KMS-11 (cell line): ENCODE results near the gene TMEM63B.

ENCODE experiments used
- H2AFZ ChIP-seq: fragments of 200-600 bp; sonication (generic); 2 replicates; pipeline ENCODE4 v1.6.1; 2016; ENCODE audit warnings: antibody characterized with exemption, mixed run types, low read depth
- H3K27ac ChIP-seq: fragments of 200-600 bp; sonication (generic); 2 replicates; pipeline ENCODE4 v1.6.1; 2016; ENCODE audit warnings: mild to moderate bottlenecking, mixed run types
- H3K27me3 ChIP-seq: fragments of 200-600 bp; sonication (generic); 2 replicates; pipeline ENCODE4 v1.6.1; 2017; ENCODE audit warnings: mild to moderate bottlenecking, low read depth, mixed run types, moderate library complexity; ENCODE audit not compliant: insufficient read depth
- H3K36me3 ChIP-seq: fragments of 200-600 bp; sonication (generic); 2 replicates; pipeline ENCODE4 v1.6.1; 2017; ENCODE audit warnings: mild to moderate bottlenecking, mixed run types; ENCODE audit not compliant: insufficient read depth
- H3K4me1 ChIP-seq: fragments of 200-600 bp; sonication (generic); 2 replicates; pipeline ENCODE4 v1.6.1; 2016; ENCODE audit warnings: mild to moderate bottlenecking, low read depth, mixed run types; ENCODE audit not compliant: poor library complexity, severe bottlenecking
- H3K4me2 ChIP-seq: fragments of 200-600 bp; sonication (generic); 2 replicates; pipeline ENCODE4 v1.7.0; 2016; ENCODE audit warnings: mild to moderate bottlenecking, mixed run types
- H3K4me3 ChIP-seq: fragments of 200-600 bp; sonication (generic); IDR thresholded peaks from 2 replicates; pipeline ENCODE4 v1.6.1; 2017; ENCODE audit warnings: low read depth, low read length, mixed read lengths; ENCODE audit not compliant: insufficient read depth
- H3K79me2 ChIP-seq: fragments of 200-600 bp; sonication (generic); 2 replicates; pipeline ENCODE4 v1.6.1; 2016; ENCODE audit warnings: low read depth, mixed run types; ENCODE audit not compliant: insufficient read depth
- H3K9ac ChIP-seq: fragments of 200-600 bp; sonication (generic); 2 replicates; pipeline ENCODE4 v1.6.1; 2016; ENCODE audit warnings: mild to moderate bottlenecking, mixed run types
- H4K20me1 ChIP-seq: fragments of 200-600 bp; sonication (generic); 2 replicates; pipeline ENCODE4 v1.6.1; 2016; ENCODE audit warnings: mild to moderate bottlenecking, mixed run types; ENCODE audit not compliant: insufficient read depth
- CTCF ChIP-seq: fragments of 200-600 bp; sonication (generic); conservative IDR thresholded peaks from 2 replicates; pipeline ENCODE4 v1.6.1; 2017; ENCODE audit warnings: low read depth, mild to moderate bottlenecking, antibody characterized with exemption, low read length, moderate library complexity, mixed read lengths

Gene TMEM63B

GRCh38 chr6:44198684-44199083, 71.3 kb downstream of the TMEM63B start:
- Histone ChIP-seq H3K36me3 (no peaks in the 10 kb centered on the region), H3K4me2 (no peak overlapping the region), H3K79me2 (no peaks in the 10 kb centered on the region), H3K27me3 (no peaks in the 10 kb centered on the region), H3K4me3 (no peak overlapping the region), H3K9ac (no peak overlapping the region), H3K27ac (no peak overlapping the region), H4K20me1 (no peaks in the 10 kb centered on the region), H2AFZ (no peak overlapping the region), H3K4me1 (no peaks in the 10 kb centered on the region)
- no peak for TF ChIP-seq CTCF

- no peak overlapping the region for H3K9ac ChIP-seq
- H3K4me1 ChIP-seq: no peaks in the 10 kb centered on the region
- no peak overlapping the region for H3K27ac ChIP-seq
- H3K36me3 ChIP-seq: no peaks in the 10 kb centered on the region
- no peak for TF ChIP-seq CTCF
- no peaks in the 10 kb centered on the region for H3K27me3 ChIP-seq
- H3K4me3 ChIP-seq: no peak overlapping the region
- no peak overlapping the region for H2AFZ ChIP-seq
- no peaks in the 10 kb centered on the region for H4K20me1 ChIP-seq
- H3K79me2 ChIP-seq: no peaks in the 10 kb centered on the region
- no peak overlapping the region for H3K4me2 ChIP-seq
Measured at GRCh38 chr6:44199883-44200282, 72.5 kb downstream of the TMEM63B start.

- no peaks in the 10 kb centered on the region for H3K27me3 ChIP-seq
- no peak overlapping the region for H3K9ac ChIP-seq
- no peak overlapping the region for H2AFZ ChIP-seq
- TF ChIP-seq CTCF: no peak
- no peaks in the 10 kb centered on the region for H3K4me1 ChIP-seq
- no peak overlapping the region for H3K4me2 ChIP-seq
- H3K36me3 ChIP-seq: no peaks in the 10 kb centered on the region
- H3K27ac ChIP-seq: no peak overlapping the region
- H4K20me1 ChIP-seq: no peaks in the 10 kb centered on the region
- H3K4me3 ChIP-seq: no peak overlapping the region
- no peaks in the 10 kb centered on the region for H3K79me2 ChIP-seq
Measured at GRCh38 chr6:44201200-44201599, 73.8 kb downstream of the TMEM63B start.

GRCh38 chr6:44201638-44202303, 74.4 kb downstream of the TMEM63B start:
- H3K27me3 ChIP-seq: no peaks in the 10 kb centered on the region
- TF ChIP-seq CTCF: no peak
- no peak overlapping the region for H2AFZ ChIP-seq
- no peaks in the 10 kb centered on the region for H4K20me1 ChIP-seq
- no peak overlapping the region for H3K27ac ChIP-seq
- H3K4me1 ChIP-seq: no peaks in the 10 kb centered on the region
- no peak overlapping the region for H3K4me3 ChIP-seq
- no peaks in the 10 kb centered on the region for H3K36me3 ChIP-seq
- H3K79me2 ChIP-seq: no peaks in the 10 kb centered on the region
- H3K4me2 ChIP-seq: no peak overlapping the region
- H3K9ac ChIP-seq: no peak overlapping the region
